HG02852 (cell line): Measurements from ENCODE around the gene GTPBP6.
"Not testable (repeated sequence)": the region's sequence is repeated elsewhere in the genome, so short reads cannot be mapped to it uniquely, and the experiment has no call there.

ENCODE experiments used
- ATAC-seq: cut with Tn5 transposase; IDR thresholded peaks from one replicate; pipeline ENCODE4 v1.9.1; 2021; ENCODE audit warnings: mild to moderate bottlenecking, moderate library complexity; ENCODE audit not compliant: unreplicated experiment

GTPBP6 gene

DNA sequence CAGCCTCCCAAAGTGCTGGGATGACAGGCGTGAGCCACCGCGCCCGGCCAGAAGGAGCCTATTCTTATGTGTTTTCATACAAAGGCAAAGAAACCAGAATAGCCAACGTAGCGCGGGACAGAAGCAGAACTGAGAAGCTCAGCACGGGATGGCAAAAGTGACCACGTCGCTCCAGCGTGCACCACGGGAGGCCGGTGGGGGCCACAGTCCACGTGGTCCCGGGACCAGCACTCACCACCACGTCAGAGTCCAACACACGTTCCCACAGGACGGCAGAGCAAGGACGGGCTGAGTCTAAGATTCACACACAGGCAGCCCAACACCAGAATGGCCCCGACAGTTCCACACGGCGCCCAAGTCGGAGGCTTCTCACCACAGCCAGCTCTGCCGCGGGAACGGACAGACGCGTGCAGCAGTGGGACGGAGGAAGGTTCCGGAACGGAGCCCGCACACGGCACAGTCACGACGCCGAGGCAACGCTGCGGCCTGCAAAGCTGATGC is 18.8 kb upstream of the GTPBP6 start:
- no peak for ATAC-seq

DNA sequence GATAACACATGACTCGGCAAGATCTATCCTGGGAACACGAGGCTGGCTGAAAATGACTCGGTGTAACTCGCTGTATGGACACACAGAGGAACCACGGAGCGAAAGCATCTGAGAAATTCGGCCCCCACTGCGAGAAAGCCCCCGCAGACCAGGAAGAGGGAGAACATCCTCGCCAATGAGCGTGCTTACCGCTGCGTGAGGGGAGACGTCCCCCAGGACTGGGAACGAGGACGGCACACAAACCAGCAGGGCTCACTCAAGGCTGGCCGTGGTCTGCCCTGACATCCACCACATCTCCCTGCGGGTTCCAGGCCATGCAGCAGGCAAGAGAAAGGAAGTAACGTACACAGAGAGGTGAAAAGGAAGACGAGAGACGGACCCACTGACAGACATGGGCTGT is 17.6 kb upstream of the GTPBP6 start:
- ATAC-seq, result no peak

DNA sequence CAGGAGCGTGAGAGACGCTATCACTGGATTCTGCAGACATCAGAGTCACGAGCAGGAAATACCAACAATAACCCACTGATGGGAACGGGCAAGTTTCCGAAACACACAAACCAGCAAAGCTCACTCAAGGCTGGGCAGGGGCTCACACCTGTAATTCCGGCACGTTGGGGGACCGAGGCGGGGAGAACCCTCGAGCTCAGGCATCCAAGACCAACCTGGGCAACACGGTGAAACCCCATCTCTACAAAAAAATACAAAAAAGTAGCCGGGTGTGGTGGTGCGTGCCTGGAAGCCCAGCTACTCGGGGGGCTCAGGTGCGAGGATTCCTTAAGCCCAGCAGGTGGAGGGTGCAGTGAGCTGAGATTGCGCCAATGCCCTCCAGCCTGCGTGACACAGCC is 17.2 kb upstream of the GTPBP6 start:
- ATAC-seq, result no peak

DNA sequence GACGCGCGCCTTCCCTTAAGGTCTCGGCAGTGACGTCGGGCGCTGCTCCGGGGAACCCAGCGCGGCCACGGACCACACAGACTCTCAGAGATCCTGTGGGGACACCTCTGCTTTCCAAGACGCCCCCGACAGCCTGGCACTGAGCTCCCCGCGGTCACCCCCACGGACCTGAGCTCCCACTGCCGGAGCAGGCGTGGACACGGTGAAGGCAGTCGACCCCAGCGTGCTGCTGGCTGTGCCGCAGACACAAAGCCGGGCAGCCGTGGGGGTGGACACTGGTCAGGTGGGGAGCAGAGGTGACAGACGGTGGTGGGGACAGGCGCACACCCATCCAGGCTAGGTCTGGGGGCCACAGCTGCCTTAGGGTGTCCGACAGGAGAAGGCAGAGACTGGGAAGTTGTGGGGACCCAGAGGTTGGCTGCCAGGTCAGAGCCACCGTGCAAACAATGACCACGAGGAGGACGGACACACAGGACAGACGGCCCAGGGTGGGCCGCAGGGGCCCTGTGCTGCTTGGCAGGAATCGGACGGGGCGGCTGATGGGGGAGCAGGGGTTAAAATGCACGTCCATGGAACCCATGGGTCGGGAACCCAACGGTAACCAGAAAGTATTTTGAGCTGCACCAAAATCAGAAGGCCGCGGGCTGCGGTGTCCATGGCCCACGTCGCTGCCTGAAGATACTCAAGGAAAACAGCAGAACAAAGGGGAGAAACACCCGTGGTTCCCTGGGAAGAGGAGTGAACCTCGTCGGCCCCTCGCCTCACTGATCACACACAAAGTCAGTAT is 16.6 kb upstream of the GTPBP6 start:
- no peak for ATAC-seq

DNA sequence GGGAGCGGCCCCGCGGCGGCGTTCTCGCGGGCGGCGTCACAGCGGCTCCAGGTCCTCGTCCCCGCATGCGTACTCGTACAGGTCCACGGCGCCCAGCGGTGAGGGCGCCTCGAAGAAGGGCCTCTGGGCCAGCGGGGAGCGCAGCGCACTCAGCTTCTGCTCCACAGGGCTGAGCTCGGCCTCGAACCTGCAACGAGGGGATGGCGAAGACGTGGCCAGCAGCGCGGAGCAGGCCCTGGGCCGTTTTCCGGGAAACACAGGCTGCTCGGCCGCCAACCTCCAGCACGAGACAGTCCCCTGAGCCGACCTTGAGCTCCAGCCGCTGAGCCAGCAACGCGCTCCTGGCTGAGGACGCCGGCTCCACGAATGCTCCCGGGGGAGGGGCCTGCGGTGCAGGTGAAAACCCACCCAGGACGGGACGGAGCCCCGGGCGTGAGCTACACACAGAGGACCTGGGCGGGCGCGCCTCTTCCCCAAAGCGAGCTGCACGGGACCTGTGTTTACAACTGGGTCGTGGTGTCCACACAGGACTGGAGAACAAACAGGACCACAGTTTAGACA is 15.8 kb upstream of the GTPBP6 start:
- ATAC-seq, result no peak

DNA sequence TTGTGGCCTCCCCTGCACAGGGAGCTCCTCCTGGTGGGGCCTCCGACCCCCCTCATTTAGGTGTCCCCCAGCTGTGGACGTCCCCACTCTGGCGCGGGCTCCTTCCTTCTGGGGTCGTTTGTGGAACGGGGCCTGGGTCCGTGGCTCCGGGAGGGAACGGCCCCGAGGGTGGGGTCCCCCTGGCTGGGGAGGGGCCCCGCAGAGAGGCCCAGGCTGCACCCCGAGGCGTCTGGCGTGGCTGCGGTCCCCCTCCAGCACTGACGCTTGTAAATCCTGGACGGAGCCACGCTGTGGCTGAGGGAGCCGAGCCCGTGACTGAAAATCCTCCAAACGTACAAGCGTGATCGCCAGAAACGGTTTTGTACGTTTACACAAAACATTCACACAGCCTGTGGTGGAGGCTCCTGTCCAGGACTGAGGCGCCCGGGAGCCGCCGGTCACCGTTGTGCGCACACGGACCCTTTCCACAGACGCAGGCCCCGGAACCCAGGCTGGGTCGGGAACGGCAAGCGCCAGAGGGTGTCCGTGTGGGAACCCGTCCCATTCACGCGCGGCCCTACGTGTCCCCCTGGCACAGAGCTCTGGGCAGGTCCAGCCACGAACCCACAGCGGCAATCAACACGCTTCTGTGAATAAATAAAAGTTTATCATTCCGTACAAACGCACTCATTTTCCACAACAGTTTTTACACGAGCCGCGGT is 15.2 kb upstream of the GTPBP6 start:
- no peak for ATAC-seq

DNA sequence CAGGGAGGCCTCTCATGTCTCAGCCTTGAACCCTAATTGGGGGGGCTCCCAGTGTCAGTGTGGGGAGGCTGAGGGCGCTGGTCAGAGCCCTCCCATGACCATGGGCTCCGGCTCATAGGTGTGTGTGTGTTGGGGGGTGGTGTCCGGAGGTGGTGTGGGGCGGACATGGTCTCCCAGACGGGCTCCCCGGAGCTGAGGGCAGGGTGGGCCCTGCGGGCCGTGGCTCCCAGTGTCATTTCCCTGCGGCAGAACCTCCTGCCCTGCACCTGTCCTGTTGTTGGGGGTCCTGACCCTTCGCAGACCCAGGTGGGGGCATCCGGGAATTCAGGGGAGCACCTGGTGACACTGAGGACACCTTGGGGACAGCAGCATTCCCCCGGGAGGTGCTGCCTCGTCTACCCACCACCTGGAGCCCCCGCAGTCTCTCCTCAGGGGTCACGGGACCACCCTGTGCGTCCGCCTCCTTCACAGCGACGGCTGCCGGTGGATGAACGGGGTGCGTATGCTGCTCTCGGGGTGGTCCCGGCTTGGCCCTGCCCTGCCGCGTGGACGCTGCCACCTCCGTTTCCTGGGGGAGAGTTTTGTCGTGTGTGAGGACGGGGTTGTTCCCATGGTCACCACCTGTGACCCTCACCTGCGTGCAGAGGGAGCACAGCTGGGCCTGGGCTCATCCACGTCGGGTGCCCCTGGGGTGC is 14.5 kb upstream of the GTPBP6 start:
- no peak for ATAC-seq

DNA sequence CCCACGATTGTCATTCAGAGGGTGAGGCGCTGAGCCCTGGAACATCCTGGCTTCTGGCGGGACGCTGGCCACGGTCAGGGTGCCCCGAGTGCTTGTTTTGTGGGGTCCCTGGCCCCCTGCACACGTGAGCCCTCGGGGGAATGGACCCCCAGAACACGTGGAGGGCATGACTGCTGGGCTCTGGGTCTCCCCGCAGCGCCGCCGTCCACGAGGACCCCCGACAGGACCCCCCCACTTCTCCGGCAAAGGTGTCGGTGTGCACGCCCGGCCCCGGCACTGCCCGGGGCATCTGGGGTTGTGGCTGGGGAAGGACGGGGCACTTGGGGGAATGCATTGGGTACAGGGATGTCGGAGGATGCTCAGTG is 13.9 kb upstream of the GTPBP6 start:
- no peak for ATAC-seq

DNA sequence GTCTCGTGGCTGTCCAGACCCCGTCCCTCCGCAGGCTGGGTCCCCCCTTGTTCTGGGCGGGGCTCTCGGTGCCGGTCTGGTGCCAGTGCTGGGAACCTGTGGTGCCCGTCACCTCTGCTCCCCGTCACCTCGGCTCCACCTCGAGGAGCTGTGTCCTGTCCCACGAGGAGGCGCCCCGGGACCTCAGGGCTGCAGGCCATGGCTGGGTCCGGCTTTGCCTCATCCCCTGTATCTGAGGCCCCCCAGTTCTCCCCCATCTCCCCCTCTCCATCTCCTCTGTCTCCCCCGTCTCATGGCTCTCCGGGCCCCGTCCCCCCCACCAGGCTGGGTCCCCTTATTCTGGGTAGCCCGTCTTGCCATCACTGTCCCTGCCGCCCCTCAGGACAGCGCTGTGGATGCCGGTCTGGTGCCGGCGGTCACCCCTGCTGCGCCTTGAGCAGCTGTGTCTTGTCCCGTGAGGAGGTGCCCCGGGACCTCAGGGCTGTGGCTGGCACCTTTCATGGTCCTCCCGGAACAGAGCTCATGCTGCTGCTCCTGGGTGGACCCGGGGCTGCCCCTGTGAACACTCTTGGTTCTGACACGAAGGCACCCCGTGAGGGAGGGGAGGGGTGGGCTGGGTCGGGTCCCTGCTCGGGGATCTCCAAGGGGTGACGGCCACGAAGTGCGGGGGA is 13.4 kb upstream of the GTPBP6 start:
- no peak for ATAC-seq

DNA sequence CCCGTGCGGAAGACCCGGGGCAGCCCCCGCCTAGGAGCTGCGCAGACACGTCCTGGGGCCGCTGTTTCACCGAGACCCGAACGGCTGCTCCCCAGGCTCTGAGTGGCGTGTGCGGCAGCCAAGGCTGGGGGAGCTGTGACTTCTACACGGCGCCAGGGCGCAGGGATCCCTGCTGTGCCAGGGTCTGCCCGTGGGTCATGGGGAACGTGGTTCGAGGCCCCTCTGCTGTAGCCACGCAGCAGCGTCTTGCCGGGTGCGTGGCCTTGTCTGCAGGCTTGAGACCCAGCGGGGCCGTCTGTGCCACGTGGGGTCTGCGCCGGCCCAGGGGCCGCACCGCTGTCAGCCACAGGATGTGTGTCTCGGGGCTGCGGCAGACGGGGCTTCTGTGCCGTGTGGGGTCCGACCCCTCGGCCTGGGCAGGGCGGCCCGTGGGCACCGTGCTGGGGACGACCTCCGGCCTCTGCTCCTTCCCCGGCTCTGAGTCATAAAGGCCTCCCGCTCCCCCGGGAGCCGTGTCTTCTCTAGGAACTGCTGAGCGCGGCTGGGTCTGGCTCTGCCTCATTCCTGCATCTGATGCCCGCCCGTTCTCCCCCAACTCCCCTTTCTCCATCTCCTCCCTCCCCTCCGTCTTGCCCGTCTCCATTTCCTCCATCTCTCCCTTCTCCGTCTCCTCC is 12.7 kb upstream of the GTPBP6 start:
- no peak for ATAC-seq

DNA sequence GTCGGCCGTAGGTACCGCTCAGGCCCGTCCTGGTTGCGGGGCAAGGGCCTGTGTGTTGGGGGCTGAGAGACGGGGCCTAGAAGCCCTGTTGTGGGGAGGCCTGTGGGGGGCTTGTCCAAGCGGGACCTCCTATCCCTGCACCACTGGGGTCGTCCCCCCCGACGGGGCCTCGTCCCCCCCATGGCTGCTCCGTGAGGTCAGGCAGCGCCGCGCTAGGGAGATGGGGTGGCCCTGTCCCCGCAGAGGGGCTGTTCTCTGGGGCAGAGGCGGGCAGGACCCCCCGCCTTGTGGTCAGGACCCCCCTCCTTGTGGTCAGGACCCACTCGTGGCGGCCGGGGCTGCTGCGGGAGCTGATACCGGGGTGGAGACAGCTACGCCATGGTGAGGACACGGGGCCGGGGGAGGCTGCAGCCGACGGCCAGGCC is 12.1 kb upstream of the GTPBP6 start:
- ATAC-seq, result no peak

DNA sequence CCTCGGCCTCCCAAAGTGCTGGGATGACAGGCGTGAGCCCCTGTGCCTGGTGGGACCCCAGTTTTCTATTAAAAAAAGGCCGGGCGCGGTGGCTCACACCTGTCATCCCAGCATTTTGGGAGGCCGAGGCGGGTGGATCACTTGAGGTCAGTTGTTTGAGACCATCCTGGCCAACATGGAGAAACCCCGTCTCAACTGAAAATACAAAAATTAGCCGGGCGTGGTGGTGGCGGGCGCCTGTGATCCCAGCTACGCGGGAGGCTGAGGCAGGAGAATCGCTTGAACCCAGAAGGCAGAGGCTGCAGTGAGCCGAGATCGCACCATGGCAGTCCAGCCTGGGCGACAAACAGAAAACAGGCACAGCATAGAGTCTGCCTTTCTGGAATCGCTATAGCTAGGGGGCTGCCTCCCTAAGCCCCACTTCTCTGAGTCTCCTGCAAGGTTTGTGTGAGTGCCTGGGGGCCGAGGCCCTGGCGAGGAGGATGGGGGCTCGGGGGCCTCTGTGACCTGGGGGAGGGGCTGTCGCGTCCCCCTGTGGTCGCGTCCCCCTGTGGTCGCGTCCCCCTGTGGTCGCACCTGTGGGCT is 11.6 kb upstream of the GTPBP6 start:
- ATAC-seq, result not testable (repeated sequence)

DNA sequence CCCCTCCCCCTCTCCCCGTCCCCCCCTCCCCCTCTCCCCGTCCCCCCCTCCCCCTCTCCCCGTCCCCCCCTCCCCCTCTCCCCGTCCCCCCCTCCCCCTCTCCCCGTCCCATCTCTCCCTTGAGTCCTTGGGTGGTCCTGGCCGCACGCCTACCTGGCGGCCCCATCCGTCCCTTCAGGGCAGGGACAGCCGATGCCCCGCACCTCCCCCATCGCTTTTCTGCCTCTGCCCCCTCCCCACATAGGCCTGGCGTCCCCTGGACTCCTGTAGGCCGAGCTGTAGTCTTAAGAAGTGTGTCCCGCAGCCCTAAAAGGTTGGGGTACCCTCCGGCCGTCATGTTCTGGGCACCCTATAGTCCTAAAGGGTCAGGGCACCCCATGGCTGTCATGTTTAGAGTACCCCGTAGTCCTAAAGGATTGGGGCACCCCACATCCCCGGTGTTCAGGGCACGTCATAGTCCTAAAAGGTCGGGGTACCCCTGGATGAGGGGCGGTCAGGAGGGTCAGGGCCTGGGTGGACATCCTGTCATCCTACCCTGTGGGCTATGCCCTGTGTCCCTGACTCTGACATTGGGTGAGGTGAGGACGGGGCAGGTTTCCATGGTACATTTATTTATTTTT is 10.8 kb upstream of the GTPBP6 start:
- ATAC-seq, result no peak

DNA sequence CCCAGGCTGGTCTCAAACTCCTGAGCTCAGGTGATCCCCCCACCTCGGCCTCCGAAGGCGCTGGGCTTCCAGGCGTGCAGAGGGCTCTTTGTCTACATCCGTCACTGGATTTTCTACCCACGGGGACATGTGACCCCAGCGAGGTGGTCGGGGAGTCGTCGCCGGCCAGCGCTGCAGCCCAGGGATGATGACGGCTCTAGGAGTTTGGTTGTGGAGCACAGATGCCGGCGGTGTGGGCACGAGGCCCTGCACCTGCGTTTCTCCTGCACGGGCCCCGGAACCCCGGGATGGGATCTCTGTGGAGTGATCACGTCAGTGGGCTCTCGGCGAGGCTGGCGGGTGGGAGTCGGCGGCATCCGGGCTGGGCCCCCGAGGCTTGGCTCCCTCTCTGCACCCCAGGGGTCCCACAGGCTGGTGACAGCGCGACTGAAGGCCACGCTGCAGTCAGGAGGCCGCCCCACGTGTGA is 9.1 kb upstream of the GTPBP6 start:
- no peak for ATAC-seq

DNA sequence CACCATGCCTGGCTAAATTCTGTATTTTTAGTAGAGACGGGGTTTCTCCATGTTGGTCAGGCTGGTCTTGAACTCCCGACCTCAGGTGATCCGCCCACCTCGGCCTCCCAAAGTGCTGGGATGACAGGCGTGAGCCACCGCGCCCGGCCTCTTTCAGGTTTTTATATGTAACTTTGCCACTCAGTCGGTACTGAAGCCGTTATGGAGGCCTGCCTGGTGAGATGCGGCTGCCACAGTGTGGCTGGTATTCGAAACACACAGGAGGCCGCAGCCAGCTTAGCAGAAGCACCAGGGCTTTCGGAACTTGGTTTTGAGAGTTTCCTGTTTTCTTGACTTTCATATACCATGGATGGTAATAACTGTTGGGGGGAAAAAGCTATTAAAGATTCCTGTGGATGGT is 6.1 kb upstream of the GTPBP6 start:
- ATAC-seq, result not testable (repeated sequence)

DNA sequence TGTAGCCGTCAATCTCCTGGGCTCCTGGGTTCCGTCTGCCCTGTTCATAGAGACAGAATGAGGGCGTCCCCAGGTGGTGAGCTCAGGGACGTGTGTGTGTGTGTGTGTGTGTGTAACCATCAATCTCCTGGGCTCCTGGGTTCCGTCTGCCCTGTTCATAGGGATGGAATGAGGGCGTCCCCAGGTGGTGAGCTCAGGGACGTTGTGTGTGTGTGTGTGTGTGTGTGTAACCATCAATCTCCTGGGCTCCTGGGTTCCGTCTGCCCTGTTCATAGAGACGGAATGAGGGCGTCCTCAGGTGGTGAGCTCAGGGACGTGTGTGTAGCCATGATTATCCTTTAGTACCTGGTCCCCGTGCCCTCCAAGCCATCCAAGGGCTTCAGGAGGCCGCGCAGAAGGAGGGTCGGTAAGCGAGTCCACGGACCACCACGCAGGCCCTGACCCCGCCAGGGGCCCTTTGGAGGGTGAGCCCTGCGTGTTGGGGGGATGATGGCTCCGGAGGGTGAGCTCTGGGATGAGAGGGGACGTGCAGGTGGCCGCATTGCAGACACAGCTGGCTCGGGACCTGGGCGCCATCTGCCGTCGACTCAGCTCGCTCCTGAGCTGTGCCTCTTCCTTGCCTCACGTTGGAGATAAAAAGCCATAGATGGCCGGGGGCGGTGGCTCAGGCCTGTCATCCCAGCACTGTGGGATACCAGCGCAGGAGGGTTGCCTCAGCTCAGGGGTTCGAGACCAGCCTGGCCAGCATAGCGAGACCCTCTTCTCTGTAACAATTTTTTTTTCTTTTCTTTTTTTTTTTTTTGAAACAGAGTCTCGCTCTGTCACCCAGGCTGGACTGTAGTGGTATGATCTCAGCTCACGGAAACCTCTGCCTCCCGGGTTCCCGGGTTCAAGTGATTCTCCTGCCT is 5.4 kb upstream of the GTPBP6 start:
- no peak for ATAC-seq

DNA sequence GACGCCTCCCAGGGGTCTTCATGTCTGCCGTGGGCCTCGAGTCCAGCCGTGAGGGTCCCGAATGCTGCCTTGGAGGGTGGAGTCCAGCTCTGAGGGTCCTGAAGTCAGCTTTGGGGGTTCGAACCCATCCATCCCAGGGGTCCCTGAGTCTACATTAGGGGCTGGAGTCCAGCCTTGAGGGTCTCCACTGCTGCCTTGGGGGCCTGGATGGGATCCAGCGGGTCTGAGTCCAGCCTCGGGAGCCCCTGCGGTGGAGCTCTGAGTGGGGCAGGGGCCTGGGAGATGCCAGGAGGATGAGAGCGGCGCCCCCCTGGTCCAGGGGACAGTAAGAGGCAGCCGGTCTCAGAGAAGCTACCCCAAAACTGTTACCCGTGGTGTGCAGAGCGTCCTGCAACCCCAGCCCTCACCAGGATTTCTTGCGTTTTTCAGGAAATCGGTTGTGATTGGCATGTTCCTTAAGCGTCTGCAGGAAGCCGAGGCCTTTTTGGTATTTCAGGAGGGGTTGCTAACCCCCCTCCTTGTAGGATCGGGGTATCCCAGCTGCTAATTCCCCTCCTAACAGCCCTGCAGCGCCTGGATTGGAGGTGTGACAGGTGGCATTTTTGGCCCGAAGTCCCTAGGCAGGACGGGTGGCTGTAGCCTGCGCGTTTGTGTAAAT is 1.7 kb upstream of the GTPBP6 start:
- no peak for ATAC-seq

DNA sequence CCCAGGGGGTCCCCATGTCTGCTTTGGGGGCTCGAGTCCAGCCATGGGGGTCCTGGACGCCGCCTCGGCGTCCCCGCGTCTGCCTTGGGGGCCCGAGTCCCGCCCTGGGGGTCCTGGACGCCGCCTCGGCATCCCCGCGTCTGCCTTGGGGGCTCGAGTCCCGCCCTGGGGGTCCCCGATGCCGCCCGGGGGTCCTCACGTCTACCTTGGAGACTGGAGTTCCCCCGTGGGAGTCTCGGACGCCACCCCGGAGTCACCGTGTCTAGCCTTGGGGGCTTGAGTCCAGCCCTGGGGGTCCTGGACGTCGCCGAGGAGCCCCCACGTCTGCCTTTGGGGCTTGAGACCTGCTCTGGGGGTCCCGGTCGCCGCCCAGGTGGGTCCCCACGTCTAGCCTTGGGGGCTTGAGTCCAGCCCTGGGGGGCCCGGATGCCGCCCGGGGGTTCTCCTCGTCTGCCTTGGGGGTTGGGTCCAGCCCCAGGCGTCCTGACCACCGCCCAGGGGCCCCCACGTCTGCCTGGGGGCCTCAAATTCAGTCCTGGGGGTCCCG is 1.1 kb upstream of the GTPBP6 start:
- ATAC-seq, result no peak
